GM18502 (cell line): Measurements from ENCODE around the gene C1orf87.

ENCODE experiments used
- ATAC-seq: cut with Tn5 transposase; IDR thresholded peaks from one replicate; pipeline ENCODE4 v1.9.1; 2021; ENCODE audit warnings: mild to moderate bottlenecking; ENCODE audit not compliant: unreplicated experiment, poor library complexity

C1orf87 gene, protein sequence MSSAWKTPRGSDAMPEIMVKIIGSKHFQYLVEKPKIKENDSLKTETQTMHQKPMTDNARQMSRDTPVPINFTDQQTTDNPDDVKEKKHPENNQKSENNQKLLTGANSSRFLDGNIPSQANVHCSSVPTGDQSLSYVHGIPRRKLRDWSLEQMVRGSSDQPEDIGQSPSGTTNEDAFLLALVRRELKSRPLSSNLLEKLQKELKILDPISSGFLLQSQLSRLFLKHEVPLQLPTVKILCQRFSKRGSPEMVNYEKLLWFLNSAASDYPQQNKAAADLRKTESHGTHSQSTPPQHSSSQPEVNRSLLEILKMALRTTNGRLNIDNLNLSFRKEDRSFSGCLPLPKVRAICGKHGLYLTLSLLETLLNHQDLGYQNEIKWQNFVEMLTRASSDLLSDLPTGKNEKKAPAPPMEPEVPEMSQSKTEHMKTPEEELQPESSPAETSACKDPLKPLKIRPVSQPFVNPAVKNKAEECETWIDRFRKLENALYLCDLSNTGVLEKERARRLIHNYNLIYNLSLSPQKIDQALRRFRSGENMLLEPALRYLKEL

DNA sequence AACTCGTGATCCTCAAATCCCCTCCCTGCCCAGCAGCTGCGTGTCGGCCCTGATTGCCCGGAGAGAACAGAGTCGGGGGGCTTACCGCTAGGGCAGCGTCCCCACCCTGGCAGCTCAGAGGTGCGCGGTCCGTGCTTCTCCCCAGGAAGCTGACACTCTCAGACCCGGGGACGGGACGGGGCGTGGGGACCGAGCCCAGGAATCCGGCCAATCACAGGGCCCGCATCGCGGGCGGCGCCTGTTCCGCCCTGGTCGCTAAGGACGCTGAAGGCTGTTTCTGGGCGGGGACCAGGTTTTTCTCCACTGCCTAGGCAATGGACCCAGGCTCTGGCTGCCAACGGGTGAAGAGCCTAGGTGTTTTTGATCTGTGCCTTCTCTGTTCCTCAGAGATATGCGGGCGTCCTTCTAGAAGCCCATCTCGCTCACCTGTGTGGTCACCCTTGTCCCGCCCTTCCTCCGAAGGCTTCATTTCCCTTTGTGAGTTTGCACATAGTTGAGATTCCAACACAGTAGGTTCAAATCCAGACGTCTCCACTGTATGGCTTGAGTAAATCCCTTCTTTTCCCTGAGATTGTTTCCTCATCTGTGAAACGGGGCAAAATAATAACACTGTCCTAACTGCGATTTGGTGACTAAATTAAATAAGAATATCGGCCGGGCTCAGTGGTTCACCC is at the start of gene C1orf87:
TSS of gene C1orf87 (minus strand) at position 166 of the 674 bp plus-strand sequence. CDS start 1,127 bp downstream, outside the sequence.
- ATAC-seq: no peak

DNA sequence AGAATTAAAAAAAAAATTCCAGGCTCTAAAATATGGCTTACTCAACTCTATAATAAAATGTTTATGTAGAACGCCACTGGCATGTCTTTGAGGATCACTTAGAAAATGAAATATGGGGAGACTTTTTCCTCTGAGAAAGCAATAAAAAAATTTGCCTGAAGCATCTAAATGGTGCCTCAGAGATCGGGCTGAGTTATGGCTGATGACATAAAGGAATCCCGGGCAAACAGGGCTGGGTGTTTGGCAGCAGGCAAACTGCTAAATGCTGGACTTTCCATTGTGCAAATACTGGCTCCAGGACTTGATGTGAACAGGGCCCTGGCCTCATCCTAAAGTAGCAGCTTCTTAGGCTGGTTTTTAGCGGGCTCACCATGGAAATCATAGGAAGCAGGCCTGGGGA is 44.5 kb upstream of the C1orf87 start:
- ATAC-seq: no peak

DNA sequence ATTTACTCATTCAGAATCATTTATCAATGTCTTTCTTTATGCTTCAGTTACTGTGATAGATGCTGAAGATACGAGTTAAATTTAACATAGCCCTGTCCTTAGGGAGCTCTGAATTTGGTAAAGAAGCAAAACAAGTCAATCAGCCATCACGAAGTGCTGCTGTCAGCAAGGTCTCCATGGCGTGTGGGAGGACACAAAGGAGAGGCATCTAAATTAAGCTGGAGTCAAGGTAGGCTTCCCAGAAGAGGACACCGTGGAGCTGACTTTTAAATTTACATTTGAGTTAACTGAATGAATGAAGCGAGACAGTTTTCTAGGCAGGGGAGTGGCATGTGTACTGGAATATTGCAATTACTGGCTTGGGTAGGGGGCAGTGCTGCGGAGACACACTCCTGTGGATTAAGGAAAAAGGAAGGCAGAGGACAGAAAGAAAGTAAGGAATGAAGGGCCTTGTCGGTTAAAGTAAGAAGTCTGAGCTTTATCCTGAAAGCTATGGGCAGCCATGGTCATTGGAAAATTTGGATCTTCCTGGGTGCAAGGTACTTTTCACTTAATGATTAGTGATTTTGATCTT is 41.3 kb upstream of the C1orf87 start:
- no peak for ATAC-seq

DNA sequence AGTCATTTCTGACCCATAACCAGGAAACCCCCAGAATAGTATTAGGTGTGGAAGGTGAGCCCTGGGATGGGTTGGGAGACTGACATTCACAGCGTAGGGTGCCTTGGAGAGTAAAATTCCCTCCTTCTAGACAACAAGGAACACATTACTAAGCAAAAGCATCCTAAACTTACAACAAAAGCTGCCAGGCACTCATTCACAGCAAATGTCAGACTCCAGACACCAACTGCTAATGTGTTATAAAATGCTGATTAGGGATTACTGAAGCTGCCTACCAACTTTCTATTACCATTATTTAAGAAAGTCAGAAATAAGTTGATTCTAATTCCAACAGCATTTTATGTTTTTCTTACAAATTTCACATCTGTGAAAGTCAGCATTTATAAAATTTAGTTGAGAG is 40.0 kb upstream of the C1orf87 start:
- no peak for ATAC-seq

DNA sequence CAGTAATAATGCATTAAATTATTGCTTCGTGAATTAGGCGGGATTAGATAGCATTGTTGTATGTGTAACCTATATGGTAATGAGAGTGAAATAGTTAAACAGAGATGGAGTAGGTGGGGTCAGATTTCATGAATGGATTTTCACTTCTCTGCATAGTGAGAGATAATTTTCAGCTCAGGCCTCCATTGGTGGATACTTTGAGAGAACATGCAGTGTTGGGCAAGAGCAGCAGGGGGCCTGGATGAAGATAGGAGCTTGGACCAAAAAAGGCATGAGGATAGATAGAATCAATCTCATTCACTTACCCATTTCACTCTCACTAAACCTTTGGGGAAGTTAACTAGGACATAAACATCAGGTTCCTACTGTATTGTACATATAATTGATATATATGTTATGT is 39.5 kb upstream of the C1orf87 start:
- ATAC-seq: no peak

DNA sequence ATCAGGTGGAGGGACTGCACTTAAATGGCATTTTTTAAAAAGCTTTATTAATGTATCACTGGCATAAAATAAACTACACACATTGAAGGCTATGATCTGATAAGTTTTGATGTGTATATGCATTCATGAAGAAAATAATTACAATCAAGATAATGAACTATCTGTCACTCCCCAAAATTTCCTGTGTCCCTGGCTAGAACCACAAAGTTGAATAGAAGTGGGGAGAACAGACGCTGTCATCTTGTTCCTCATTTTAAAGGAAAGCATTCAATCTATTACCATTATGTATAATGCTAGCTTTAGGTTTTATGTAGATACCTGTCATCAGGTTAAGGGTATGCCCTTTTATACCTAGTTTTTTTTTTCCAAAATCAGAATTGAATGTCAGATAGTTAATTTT is 38.1 kb upstream of the C1orf87 start:
- no peak for ATAC-seq

DNA sequence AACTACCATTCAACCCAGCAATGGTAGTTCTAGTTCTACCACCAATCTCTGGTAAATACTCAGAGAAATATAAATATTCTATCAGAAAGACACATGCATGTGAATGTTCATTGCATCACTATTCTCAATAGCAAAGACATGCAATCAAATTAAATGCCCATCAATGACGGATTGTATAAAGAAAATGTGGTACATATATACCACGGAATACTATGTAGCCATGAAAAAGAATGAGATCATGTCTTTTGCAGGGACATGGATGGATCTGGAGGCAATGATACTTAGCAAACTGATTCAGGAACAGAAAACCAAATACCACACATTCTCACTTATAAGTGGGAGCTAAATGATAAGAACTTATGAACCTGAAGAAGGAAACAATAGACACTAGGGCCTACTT is 37.5 kb upstream of the C1orf87 start:
- no peak for ATAC-seq

DNA sequence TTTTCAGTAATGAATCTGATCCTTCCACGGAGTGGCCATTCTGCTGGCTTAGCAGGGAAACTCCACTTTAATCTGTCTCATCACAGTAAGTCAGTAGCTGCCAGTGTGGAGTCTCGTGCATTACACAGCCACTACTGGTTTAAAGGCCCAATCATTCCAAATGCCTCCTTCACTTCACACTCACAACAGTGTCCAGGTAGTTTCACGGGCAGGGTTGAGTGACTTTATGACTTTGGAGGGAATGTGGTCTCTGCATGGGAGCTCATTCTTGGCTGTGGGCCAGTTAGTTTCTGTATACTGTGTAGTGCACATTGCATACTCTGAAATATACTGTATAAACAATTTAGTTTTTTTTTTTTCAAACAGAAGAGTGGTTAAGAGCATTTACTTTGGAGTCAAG is 34.6 kb upstream of the C1orf87 start:
- no peak for ATAC-seq

DNA sequence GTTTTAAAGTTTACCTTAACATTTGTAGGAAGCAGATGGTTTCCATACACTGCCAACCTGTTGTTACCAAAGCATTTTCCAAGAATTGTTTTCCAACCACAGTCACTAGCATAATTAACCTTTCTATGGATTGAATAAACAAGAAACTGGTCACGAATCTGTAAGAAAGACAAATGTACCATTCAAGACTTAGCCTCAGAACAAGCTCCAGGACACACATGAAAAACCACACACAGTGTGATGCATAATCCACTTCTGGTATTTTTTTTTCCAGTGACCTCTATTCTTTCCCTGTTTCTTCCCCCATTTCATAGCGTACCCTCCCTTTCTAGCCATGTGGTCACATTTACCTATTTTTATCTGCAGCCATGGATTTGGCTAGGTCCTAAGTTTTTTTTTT is 29.6 kb upstream of the C1orf87 start:
- no peak for ATAC-seq

DNA sequence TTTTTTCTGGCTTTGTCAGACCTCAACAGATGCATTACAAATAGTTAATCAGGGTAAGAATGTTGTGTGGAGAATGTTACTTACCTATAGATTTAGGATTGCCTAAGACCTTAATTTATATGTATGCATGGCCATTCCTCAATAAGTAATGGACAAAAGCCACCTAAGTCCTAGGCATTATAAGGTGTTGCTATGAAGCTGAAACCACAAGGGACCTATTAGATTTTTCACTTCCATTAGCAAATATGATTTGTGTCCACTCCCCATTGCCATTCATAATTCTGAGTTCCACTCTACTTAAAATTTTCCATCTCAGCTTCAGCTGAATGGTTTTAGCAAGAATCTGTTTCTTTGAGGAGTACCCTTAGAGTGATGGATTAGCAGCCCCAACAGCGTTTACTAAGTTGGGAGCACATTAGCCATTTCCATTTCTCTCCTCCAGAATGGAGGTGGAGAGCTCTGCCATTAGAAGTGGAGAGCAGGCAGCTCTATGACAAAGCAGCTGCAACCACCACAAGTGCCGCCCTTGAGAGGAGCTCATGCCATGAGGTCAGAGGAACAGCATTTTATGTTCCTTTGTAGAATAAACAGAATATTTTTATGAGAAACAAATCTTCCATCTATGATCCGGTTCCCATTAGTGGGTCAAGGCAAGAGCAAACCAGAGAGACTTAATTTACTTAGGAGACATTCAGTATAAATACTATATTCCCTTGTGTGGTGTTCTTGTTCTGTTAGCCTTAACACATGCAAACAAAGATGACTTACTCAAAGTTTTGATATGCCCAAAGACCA is 28.9 kb upstream of the C1orf87 start:
- ATAC-seq: no peak

DNA sequence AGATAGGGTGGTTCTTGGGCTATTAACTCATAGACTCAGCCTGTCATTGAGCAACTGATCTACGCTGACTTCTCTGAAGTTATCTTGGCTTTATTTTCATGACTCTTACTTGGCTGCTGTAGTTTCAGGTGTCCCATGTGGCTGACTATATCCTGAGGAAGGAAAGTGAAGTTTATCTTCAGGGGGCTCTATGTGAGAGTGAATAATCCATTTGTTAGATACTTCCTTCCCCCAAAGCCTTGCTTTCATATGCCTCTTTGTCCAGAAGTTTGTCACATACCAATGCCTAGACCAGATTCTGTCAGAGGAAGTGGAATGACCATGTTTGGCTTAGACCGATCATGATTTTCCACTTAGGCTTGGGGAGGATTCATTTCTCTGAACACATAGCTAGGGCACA is 27.9 kb upstream of the C1orf87 start:
- ATAC-seq: no peak

DNA sequence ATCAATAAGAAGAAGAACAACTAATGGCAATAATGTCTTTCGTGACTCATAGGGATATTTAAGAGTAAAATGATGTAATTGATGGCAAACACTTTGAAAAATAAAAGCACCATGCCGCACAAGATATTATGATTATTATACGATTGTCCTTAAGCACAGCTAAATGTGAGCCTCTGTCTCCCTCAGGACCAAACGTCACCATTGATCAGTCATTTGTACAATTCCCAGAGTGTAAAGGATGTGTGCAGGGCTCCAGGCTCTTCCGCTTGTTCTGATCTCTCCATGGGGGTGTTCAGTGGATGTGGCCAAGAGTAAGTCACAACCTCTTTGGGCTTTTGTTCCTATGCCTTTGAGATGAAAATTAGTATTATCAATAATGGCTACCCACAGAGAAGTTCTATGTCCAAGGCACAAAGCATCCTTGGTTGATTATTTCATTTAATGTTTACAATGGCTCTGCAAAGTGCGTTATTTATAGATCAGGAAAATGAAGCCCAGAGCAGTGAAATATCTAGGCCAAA is 17.7 kb upstream of the C1orf87 start:
- ATAC-seq: no peak

DNA sequence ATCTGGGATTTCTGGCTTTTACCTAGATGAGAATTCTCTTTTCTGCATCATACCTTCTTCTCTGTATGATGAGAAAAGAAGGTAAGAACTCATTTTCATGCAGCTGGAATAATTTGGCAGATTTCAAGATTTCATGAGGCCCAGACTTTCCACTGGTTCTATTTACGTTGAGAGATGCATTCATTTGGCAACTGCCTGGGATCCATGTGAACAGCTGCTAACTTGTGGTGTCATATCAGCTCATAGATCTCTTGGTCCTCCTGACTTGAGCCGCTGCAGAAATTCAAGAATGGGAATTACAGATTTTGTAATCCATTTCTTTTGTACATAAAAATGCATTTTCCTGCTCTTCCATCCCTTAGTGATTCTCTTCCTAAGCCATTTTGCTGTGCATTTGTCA is 17.1 kb upstream of the C1orf87 start:
- no peak for ATAC-seq

DNA sequence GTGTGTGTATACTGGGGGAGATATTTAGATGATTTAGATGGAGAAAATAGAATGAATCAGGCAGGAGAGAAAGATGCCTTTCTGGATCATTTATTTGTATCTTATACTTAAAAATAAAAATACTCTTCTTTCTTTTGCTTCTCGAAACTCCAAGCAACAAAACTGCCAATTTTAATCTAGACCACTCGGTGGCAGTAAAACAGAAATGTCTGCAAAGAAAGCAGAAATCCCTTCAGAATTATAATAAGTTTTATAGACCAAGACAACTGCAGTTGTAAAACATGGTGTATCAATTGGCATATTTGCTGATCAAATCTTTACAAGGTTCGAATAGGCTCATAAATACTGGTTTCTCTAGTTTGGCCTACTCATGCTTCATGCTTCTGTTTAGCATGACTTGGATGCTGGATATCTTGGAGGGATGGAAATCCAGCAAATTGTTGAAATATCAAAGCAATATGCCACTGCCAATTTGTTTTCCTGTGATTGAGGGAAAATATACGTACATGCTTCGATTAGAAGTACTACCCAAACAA is 15.1 kb upstream of the C1orf87 start:
- no peak for ATAC-seq

DNA sequence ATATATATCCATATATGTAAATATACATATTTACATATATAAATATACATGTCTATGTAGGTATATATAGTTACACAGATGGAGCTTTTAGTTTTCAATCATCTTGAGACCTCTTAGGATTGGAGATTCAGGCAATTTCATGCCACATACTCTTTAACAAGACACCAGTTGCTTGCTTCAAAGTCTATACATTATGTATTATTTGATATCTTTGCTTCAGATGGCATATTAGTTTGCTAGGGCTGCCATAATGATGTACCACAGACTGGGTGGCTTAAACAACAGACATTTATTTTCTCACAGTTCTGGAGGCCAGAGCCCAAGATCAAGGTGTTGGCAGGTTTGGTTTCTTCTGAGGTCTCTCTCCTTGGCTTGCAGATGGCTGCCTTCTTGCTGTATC is 14.1 kb upstream of the C1orf87 start:
- no peak for ATAC-seq

DNA sequence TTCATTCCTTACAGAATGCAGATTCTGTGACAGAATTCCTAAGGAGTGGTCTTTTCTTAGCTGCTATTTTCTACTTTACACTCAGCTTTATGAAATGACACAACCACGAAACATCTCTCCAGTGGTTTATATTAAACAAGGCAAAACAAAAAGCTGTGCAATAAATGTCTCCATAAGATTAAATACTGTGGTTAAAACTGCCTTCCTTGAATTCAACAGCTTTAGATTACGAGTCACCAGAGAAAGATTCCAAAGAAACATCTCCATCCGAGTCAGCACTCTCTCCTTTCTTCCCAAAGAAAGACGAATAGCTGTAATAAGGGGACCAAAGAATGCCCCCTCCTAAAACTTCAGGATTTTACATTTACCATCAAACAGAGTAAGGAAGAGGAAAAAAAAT is 4.6 kb upstream of the C1orf87 start:
- ATAC-seq: no peak

DNA sequence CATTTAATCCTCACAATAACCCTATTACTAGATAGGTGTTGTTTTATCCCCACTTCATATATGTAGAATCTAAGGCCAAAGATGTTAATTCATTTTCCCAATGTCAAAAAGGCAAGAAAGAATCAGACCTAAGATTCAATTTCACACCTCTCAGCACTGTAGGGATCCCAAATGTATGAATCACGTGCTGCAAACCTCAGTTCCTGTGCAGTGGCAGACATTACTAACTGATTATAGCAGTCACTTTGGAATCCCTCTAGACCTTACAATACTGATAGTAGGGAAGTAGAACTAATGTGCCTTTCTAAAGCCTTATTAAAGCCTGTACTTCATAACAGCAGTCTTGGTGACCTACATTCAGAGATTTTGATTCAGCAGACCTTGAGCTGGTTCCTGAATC is 2.3 kb downstream of the C1orf87 start:
- ATAC-seq: no peak

DNA sequence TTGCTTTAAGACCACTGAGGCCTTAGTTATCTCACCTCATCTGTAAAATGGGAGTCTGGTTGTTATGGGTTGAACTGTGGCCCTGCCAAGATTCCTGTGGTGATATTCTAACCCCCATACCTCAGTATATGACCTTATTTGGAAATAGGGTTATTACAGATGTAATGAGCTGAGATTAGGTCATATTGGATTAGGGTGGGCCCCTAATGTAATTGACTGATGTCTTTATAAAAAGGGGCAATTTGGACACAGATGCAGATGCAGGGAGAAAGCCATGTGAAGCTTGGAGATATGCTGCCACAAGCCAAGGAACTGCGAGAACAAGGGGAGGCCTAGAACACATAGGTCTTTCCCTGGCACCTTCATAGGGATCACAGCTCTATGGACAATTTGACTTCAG is 3.9 kb downstream of the C1orf87 start:
- ATAC-seq: no peak

DNA sequence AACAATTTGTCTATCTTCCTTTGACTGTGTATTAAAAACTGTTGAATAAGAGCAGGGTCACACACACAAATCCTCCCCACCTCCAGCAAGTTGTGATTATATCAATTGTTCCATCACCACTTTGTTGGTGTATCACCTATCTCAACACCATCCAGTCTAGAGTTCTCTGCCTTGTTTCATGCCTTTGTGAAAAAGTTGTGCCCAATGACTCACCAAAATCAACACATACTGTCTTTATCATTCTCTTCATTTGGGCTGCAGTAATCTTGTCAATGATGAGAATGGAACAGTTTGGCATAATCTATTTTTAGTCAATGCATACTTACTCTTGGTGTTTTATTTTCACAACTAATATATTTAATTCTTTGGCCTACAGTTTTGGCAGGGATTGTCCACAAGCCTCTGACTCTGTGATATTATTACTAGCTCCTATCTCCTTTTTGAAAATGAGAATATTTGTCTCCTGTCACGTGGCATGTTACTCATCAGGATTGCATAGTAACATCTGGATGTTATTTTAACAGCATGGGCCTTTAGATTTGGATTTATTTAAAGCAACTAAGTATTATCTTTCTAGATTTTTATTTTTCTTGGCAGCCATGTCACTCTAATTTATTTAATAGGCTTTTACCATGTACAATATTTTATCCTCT is 5.1 kb downstream of the C1orf87 start:
- ATAC-seq: no peak

DNA sequence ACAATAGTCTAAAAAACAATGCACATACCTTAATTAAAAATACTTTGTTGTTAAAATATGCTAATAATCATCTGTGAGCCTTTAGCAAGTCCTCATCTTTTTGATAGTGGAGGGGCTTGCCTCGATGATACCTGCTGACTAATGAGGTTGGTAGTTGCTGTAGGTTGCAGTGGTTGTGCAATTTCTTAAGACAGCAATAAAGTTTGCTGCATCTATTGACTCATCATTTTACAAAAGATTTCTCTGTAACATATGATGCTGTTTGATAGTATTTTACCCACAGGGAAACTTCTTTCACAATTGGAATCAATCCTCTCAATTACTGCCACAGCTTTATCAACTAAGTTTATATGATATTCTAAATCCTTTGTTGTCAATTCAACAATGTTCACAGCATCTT is 7.6 kb downstream of the C1orf87 start:
- ATAC-seq: no peak
